ACC112 (cell line): ENCODE data around the gene TNFRSF14.

Source experiments
- H2AFZ ChIP-seq: fragments of 200-600 bp; sonication (generic); one replicate; pipeline ENCODE4 v1.6.0; 2017; ENCODE audit warnings: antibody characterized with exemption, low read length; ENCODE audit not compliant: unreplicated experiment
- H3K27ac ChIP-seq: fragments of 200-600 bp; sonication (generic); 2 replicates; pipeline ENCODE4 v1.5.1; 2014; ENCODE audit warnings: low read depth, mild to moderate bottlenecking, antibody characterized with exemption, low read length, moderate library complexity
- H3K27me3 ChIP-seq: fragments of 200-600 bp; sonication (generic); 2 replicates; pipeline ENCODE4 v1.6.1; 2014; ENCODE audit warnings: mild to moderate bottlenecking, antibody characterized with exemption, low read length, moderate library complexity, mixed read lengths; ENCODE audit not compliant: insufficient read depth
- H3K36me3 ChIP-seq: fragments of 200-600 bp; sonication (generic); 2 replicates; pipeline ENCODE4 v1.6.1; 2016; ENCODE audit warnings: mild to moderate bottlenecking, antibody characterized with exemption, low read length, moderate library complexity, mixed read lengths; ENCODE audit not compliant: insufficient read depth
- H3K4me1 ChIP-seq: fragments of 200-600 bp; sonication (generic); one replicate; pipeline ENCODE4 v1.6.1; 2016; ENCODE audit warnings: low read length, mixed read lengths; ENCODE audit not compliant: insufficient read depth, unreplicated experiment, control insufficient read depth
- H3K4me3 ChIP-seq: fragments of 200-600 bp; sonication (generic); 2 replicates; pipeline ENCODE4 v1.5.1; 2014; ENCODE audit warnings: mild to moderate bottlenecking, low read depth, low read length
- H3K79me2 ChIP-seq: fragments of 200-600 bp; sonication (generic); one replicate; pipeline ENCODE4 v1.6.0; 2016; ENCODE audit warnings: low read length; ENCODE audit not compliant: control insufficient read depth, unreplicated experiment, insufficient read depth

TNFRSF14 gene

DNA sequence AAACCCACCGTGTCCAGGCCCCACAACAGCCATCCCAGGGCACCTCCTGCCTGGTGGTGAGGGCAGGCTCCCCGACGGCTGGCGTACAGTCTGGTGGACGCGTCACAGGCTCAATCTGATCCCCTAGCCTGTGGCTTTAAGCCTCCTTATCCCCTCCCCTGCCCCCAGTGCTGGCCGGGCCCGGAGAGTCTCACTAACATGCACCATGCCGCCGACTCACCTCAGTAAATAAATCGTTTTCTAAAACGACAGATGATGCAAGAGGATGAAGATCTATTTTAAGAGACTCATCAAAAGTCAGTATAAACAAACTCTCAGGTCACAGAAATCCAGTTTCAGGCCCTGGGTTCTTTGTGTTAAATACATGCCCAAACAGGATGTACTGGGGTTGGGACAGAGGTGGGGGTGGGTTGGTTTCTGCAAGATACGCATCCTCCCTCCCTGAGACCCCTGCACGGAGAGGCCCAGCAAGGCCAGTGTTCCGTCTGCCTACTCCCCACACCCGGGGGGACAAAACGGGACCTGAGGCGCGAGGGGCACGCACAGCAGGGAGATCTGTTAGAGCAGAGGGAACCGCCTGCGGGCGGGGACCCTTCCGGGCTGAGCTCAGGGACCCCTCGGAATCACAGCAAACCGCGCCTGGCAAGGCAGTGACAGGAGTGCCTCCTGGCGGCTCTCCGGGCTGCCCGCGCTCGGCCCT is 32.8 kb upstream of the TNFRSF14 start:
- Histone ChIP-seq H3K27me3 (no peaks in the 10 kb centered on the region), H3K4me3 (no peak overlapping the region), H2AFZ (no peak overlapping the region), H3K27ac (no peak overlapping the region), H3K79me2 (peaks cover 45% of the 10 kb centered on the region), H3K36me3 (no peaks in the 10 kb centered on the region), H3K4me1 (peaks cover 15% of the 10 kb centered on the region)

DNA sequence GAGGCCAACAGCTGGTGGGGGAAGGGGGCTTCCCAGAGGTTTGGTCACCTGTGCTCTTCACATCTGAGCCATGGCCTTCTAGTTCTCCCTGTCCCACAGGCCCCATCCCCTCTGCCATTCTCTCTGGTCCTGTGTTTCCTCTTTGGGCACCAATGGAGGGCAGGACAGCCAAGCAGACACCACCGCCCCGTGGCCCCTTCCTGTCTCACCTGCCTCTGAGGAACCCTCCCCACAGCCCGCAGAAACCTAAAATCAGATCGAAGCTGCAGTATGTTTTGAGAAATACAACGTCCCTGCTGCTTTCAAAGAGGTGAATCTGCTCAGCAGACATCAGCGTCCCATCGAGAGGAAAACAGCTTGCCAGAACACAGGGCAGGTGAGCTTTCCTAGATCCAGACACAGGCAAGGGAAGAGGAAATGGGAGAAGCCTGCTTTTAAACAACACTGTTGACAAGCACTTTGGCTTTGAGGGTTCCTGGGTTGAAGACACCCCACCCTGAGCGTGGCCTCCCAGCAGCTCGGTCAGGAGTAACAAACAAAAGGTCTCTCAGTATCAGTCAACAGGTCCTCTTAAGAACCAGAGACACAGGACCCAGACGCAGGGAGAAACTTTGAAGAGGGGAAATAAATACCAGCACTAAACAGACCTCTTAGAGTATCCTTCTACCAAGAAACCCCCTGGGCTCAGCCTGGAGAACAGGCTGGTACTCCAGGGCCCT is 32.1 kb upstream of the TNFRSF14 start:
- H3K79me2 ChIP-seq = peaks cover 45% of the 10 kb centered on the region
- H3K27ac ChIP-seq = no peak overlapping the region
- H3K4me3 ChIP-seq = no peak overlapping the region; the same call in 1 of the 2 replicates
- peaks cover 15% of the 10 kb centered on the region for H3K4me1 ChIP-seq
- no peaks in the 10 kb centered on the region for H3K36me3 ChIP-seq
- H2AFZ ChIP-seq = no peak overlapping the region
- peaks cover 6% of the 10 kb centered on the region; the same call in 1 of the 2 replicates for H3K27me3 ChIP-seq

DNA sequence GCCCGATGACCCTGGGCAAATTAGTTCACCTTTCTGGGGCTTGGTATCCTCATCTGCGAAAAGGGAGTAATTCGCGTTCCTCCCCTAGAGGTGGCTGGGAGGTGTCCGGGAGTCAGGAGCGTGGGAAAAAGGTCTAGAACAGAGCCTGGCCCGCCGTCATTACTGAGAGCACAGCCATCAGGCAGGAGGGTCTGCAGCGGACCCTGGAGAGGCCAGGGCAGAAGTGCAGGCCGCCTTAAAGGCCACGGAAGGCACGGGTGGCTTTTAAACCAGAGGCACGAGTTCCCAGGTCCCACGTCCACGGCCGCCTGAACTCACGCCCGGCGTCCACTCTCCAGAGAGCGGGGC is 30.6 kb upstream of the TNFRSF14 start:
- peaks cover 15% of the 10 kb centered on the region for H3K4me1 ChIP-seq
- H3K27me3 ChIP-seq = peaks cover 16% of the 10 kb centered on the region
- H3K4me3 ChIP-seq = peak overlapping the region; percentile 93
- H3K27ac ChIP-seq = peak overlapping the region; percentile 6; the same call in 1 of the 2 replicates
- H3K79me2 ChIP-seq = peaks cover 45% of the 10 kb centered on the region
- H2AFZ ChIP-seq = peak overlapping the region; percentile 2
- no peaks in the 10 kb centered on the region for H3K36me3 ChIP-seq

DNA sequence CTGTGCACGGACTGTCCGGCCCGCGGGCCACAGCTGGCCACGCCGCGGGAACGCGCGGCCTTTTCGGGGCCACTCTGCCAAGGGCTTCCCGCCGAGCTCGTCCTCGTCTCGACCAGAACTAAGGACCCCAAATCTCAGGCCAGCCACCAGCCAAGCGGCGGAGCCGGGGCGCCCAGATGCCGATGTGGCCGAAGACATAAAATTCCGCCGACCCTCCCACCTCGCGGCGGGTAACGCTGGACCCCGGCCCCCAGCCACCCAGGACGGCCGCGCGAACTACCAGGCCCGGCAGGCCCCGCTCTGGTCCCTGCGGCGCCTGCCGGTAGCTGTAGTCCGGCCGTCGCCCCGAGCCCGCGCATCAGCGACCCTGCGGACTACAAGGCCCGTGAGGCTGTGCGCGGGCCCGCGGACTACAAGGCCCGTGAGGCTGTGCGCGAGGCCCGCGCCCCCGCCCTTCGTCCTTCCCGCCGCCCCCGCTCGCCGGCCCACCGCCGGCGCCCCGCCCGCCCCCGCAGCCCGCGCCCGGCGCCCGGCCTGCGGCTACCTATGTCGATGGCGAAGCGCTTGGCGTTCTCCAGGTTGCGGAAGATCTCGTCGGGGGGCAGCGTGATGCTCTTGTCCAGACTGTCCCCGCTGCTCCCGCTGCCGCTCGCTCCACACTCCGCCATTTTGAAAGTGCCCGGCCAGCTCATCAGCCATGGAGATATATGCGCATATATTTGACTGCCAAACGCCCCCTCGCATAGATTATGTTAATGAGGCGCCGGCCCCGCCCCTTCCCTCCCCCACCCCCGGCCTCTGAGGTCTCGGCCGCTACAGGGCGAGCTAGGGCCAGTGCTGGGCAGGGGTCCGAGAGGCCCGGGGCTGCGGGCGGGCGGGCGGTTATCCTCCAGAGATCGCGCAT is 30.0 kb upstream of the TNFRSF14 start, which contains the start of gene PANK4:
TSS of gene PANK4 (minus strand) at position 677 of the 904 bp plus-strand sequence. CDS start at position 668, 9 bp downstream.
- Histone ChIP-seq H2AFZ (peak within 1 kb of the TSS; percentile 22), H3K79me2 (peaks cover 45% of the 10 kb centered on the region), H3K4me1 (peaks cover 15% of the 10 kb centered on the region), H3K4me3 (peak within 1 kb of the TSS; percentile 93), H3K36me3 (no peaks in the 10 kb centered on the region), H3K27ac (peak within 1 kb of the TSS; percentile 43; the same call in 1 of the 2 replicates), H3K27me3 (peaks cover 22% of the 10 kb centered on the region)

DNA sequence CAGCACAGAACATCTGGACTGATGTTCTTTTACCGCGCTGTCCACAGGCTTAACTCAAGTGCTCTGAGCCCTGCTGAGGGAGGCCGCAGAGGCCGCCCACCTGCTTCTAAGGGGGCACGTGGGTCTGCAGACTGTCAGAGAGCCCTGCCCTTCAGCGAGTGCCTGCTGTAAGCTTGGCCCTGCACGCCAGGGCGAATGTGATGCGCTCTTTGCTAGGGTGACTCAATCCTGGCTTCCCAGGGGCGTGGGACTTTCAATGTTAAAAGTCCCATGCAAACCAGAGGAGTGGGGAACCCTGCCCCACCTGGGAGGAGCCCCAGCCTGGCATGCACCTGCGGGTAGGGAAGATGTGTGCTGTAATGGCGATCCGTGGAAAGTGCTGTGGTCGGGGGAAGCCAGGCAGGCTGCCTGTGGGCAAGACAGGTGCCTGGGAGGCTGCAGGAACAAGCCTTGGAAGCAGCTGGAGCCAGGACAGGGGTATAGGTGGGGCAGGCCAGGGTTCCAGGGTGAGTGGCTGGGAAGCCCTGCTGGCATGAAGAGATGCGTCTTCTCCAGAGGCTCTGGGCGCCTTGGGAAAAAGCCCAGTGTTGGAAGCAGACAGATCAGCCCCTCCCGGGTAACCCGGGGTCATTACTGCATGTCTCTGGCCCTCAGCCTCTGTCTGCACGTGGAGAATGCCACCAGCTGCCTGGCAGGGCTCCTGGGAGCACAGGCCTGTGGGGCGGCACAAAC is 29.2 kb upstream of the TNFRSF14 start:
- Histone ChIP-seq H3K27me3 (peaks cover 24% of the 10 kb centered on the region), H2AFZ (peak overlapping the region; percentile 22), H3K27ac (no peak overlapping the region)

DNA sequence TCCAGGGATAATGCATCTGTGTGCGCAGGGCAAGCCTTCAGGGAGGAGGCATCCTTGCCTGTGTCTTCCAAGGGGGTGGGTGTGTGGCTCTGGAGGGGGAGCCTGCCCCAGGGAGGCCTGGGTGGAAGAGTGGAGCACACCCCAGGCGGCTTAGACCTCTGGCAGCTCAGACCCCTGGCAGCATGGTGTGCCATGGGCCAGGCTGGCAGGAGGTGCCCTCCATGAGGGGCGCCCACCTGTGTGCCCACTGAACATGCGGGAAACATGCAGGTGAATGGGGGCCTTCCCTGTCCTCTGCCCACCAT is 28.7 kb upstream of the TNFRSF14 start:
- no peak overlapping the region for H3K4me3 ChIP-seq
- H3K27ac ChIP-seq = no peak overlapping the region
- H2AFZ ChIP-seq = no peak overlapping the region
- H3K36me3 ChIP-seq = no peaks in the 10 kb centered on the region
- H3K27me3 ChIP-seq = peaks cover 24% of the 10 kb centered on the region
- H3K4me1 ChIP-seq = peaks cover 15% of the 10 kb centered on the region
- H3K79me2 ChIP-seq = peaks cover 35% of the 10 kb centered on the region

More for the DNA sequence above, 29.2 kb upstream of the TNFRSF14 start:
- peaks cover 37% of the 10 kb centered on the region for H3K79me2 ChIP-seq
- peak overlapping the region; percentile 93 for H3K4me3 ChIP-seq
- H3K36me3 ChIP-seq = no peaks in the 10 kb centered on the region
- H3K4me1 ChIP-seq = peaks cover 15% of the 10 kb centered on the region

DNA sequence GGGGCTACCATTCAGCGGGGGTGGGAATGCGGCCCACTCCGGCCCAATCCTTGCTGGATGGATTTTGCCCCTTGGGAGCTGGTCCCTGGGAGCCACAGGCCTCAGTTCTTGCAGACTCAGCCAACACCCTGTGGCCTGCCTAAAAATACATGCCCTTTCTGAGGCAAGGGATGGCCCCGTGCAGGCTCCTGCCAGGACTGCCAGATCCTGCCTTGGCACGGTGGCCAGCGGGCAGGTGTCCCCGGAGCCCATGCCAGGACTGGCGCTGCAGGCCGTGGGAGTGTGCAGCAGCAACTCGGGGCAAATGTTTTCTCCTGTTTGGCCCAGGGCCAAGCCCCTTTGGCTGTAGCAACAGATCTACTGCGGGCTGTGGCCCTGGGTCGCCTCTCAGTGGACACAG is 28.2 kb upstream of the TNFRSF14 start:
- H2AFZ ChIP-seq = no peak overlapping the region
- H3K4me1 ChIP-seq = peaks cover 17% of the 10 kb centered on the region
- no peak overlapping the region for H3K27ac ChIP-seq
- peaks cover 24% of the 10 kb centered on the region for H3K27me3 ChIP-seq
- peaks cover 29% of the 10 kb centered on the region for H3K79me2 ChIP-seq
- H3K36me3 ChIP-seq = no peaks in the 10 kb centered on the region
- H3K4me3 ChIP-seq = no peak overlapping the region

DNA sequence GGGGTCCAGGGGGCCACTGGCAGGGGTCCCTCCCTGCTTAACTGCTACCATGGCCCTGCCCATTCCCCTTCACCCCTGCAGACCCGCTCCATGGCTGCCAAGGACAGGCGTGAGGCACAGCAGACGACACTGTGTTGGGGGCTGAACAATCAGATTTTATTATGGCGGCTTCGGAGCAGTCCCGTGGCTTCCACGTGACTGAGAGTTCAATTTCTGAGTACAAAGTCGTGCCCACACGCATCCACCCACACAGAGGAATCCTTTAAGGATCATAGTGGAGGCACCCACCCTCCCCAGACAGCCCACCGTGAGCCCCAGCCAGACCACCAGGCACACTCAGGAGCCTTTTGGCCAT is 27.6 kb upstream of the TNFRSF14 start:
- H3K4me1 ChIP-seq = peaks cover 22% of the 10 kb centered on the region
- no peak overlapping the region for H3K4me3 ChIP-seq
- H3K27me3 ChIP-seq = peaks cover 24% of the 10 kb centered on the region
- H2AFZ ChIP-seq = no peak overlapping the region
- no peak overlapping the region for H3K27ac ChIP-seq
- no peaks in the 10 kb centered on the region for H3K36me3 ChIP-seq
- H3K79me2 ChIP-seq = peaks cover 24% of the 10 kb centered on the region

DNA sequence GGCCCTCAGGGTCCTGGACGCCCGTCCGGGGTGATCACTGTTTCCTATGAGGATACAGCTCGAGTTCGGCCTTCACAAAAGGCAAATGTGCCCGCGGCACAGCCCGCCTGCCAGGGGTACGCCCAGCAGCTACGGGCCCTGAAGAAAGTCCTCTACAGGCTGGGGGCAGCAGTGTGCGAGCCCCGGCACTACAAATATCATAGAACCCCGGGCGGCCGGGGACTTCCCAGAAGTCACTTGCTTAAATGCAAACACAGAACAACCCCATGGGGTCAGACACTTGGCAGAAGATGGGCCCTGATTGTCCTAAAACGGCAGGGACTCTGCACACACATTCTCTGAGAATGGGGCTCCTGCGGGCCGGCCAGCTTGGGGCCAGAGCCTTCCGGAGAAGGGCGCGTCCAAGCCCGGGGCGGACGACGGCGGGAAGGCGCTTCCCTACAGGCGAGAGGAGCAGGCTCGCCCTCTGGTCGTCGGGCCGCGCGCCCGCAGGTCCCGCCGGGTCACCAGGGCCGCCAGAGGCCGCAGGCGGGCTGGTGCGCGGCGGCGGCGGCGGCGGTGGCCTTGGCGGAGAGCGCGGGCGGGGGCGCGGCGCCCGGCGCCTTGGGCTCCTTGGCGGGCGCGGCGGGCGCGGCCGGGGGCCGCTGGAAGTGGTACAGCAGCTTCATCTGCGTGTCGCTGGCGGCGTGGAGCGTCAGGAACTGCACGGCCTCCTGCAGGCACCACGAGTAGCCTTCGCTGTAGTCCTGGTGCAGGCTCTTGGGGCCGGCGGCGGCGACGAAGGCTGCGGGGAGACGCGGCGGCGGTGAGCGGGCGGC is 27.0 kb upstream of the TNFRSF14 start:
- Histone ChIP-seq H3K27me3 (peaks cover 24% of the 10 kb centered on the region), H2AFZ (peak overlapping the region; percentile 6), H3K4me3 (peak overlapping the region; percentile 62; the same call in 1 of the 2 replicates), H3K4me1 (peaks cover 28% of the 10 kb centered on the region), H3K27ac (no peak overlapping the region), H3K36me3 (no peaks in the 10 kb centered on the region), H3K79me2 (peaks cover 18% of the 10 kb centered on the region)
